Spleen (tissue), 7 donors: ENCODE data around the gene PROK1.

Source experiments
- CTCF ChIP-seq, 11 experiments: fragments of 200-600 bp in 7 of 11; fragments of 450-650 bp in 4 of 11; sonication (generic) in 4 of 11; IDR thresholded peaks in 8 of 11; conservative IDR thresholded peaks in 3 of 11; 1 replicate in 7 of 11; 2 replicates in 4 of 11; pipeline versions ENCODE4 v1.4.0 to v1.8.0; 2016 to 2021; ENCODE audit warnings: antibody characterized with exemption in 11 of 11, inconsistent platforms in 4 of 11, mild to moderate bottlenecking in 1 of 11
- POLR2AphosphoS5 ChIP-seq, 3 donors: sonication (generic); formaldehyde crosslinking; IDR thresholded peaks; one replicate each; pipeline ENCODE4 v1.5.1; 2017; ENCODE audit warnings: antibody characterized with exemption in 3 of 3
- donor health status: DM: no; HTN: no; CAD: no; lungs with moderate emphysema.
- donor health status: DM: no; HTN: no; CAD: no.
- donor health status: DM: no; HTN: no; CAD: no.

- no peak for TF ChIP-seq CTCF (IDR thresholded peaks at IDR 0.05 in 8 of 11, conservative IDR thresholded peaks at IDR 0.05 in 3 of 11)
- no peak for TF ChIP-seq POLR2AphosphoS5 (IDR thresholded peaks at IDR 0.05)
These were observed 15.8 kb downstream of the PROK1 start for GRCh38 chr1:110466646-110467280.
